Muscle of arm (tissue), 12 donors: Measurements from ENCODE around the gene CGRRF1. TPM values are rescaled to one million over a fixed set of nuclear protein-coding genes. Genes with fewer than 3 reads are reported as not detected.
A peak's percentile ranks its signal among the peaks of the same experiment; 100 is the strongest.

Experiments used
- DNase-seq: peaks from one replicate; pipeline ENCODE4 v3.0.0-alpha.2; 2013
- polyA plus RNA-seq, 12 donors: library from polyadenylated mRNA; unstranded; fragments of 120-200 nt; gene quantifications; one replicate each; pipeline ENCODE4 v1.2.1, GENCODE V29; 2013; ENCODE audit not compliant: insufficient read length in 12 of 12

CGRRF1 gene
- polyA plus RNA-seq, 12 donors = 8.9 to 23.7 (median 17.4) TPM; not detected in 1

GRCh38 chr14:54537651-54538050 lies 27.9 kb downstream of the CGRRF1 start:
- DNase-seq = no peak

- DNase-seq = no peak
Observed at GRCh38 chr14:54538055-54538454, 28.3 kb downstream of the CGRRF1 start.

GRCh38 chr14:54547583-54547982 lies 37.9 kb downstream of the CGRRF1 start:
- DNase-seq = no peak

- no peak for DNase-seq
Observed at GRCh38 chr14:54548491-54548890, 38.8 kb downstream of the CGRRF1 start.

- DNase-seq = no peak
Observed at GRCh38 chr14:54549862-54550261, 40.2 kb downstream of the CGRRF1 start.

GRCh38 chr14:54550514-54550913 lies 40.8 kb downstream of the CGRRF1 start:
- no peak for DNase-seq

GRCh38 chr14:54554401-54554800 lies 44.7 kb downstream of the CGRRF1 start:
- no peak for DNase-seq

- no peak for DNase-seq
Observed at GRCh38 chr14:54555651-54556050, 45.9 kb downstream of the CGRRF1 start.

- no peak for DNase-seq
Observed at GRCh38 chr14:54556535-54556934, 46.8 kb downstream of the CGRRF1 start.

GRCh38 chr14:54562334-54562733 lies 52.6 kb downstream of the CGRRF1 start:
- no peak for DNase-seq

- DNase-seq = peak; percentile 50
Observed at GRCh38 chr14:54564071-54564867, 54.6 kb downstream of the CGRRF1 start.

- peak; percentile 72 for DNase-seq
Observed at GRCh38 chr14:54564868-54565784, 55.4 kb downstream of the CGRRF1 start.

GRCh38 chr14:54565785-54566409 lies 56.2 kb downstream of the CGRRF1 start:
- peak; percentile 94 for DNase-seq

GRCh38 chr14:54566410-54567223 lies 56.9 kb downstream of the CGRRF1 start, which contains the start of gene SAMD4A:
SAMD4A (plus strand) TSS chr14:54567128; CDS start chr14:54567917, 789 bp downstream.
- DNase-seq = peak; percentile 85

- peak; percentile 46 for DNase-seq
Observed at GRCh38 chr14:54567224-54567638, 57.5 kb downstream of the CGRRF1 start.

- DNase-seq = peak; percentile 66
Observed at GRCh38 chr14:54567639-54568561, 58.2 kb downstream of the CGRRF1 start.

- peak; percentile 60 for DNase-seq
Observed at GRCh38 chr14:54568821-54569595, 59.3 kb downstream of the CGRRF1 start.

GRCh38 chr14:54570047-54570446 lies 60.3 kb downstream of the CGRRF1 start:
- DNase-seq = no peak
